DMS114 treated with DMSO at 0.1 percent for 48 hours (cell line): ENCODE data around the gene TUBGCP4.

Experiments used
- DNase-seq: peaks from one replicate; lab custom pipeline; 2025; ENCODE audit not compliant: unreplicated experiment; lab: John Stamatoyannopoulos, UW

Gene TUBGCP4

DNA sequence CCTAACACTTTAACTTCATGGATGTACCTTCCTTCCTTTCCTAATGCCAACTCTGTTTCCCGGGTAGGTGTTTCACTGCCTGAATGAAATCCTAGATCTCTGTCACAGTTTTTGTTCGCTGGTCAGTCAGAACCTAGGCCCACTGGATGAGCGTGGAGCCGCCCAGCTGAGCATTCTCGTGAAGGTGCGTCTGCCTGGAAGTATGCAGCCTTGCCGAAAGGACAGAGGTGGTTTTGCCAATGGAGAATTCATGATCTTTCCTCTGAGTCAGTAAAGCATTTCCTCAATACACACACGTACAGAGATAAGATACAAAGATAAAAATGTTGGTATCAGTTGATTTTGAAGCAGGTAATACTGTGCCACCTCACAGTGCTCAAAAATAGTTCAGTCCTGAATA lies 32.7 kb downstream of the TUBGCP4 start:
- no peak for DNase-seq

DNA sequence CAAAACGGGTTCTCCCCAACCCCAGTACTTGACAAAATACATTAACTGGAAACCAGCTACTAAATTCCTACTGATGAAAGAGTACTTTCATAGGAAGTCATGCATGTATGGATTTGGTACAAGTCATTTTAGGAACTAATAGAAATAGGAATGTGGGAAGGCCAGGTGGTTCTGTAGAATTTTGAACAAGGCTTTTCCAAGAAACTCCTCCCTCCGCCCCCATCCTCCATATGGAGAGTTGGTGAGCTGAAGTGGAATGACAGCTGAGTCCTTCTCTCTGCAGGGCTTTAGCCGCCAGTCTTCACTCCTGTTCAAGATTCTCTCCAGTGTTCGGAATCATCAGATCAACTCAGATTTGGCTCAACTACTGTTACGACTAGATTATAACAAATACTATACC lies 33.2 kb downstream of the TUBGCP4 start:
- DNase-seq: no peak

GRCh38 chr15:43406189-43406588 lies 35.3 kb downstream of the TUBGCP4 start:
- no peak for DNase-seq

- no peak for DNase-seq
Measured at GRCh38 chr15:43406808-43407207, 35.9 kb downstream of the TUBGCP4 start.

- DNase-seq: no peak
Measured at GRCh38 chr15:43408789-43409188, 37.9 kb downstream of the TUBGCP4 start.

- DNase-seq: no peak
Measured at GRCh38 chr15:43410572-43411214, 39.8 kb downstream of the TUBGCP4 start.

GRCh38 chr15:43412096-43412495 lies 41.2 kb downstream of the TUBGCP4 start:
- no peak for DNase-seq

DNA sequence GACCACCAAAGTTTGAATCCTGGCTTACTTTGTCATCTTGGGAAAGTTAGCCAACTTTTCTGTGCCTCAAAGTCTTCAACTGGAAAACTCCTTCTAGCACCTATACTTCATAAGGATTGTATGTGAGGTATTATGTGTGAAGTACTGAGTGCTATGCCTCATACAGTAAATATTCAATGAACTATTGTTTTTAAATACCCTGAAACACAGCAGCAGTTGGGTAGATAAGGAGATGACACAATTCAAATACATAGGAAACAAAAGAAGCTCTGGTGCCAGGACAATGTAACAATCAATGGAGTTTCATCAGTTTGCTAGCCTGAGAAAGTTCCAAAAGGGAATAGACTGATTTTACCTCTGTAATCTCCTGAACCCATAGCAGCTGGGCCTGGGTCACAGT lies 43.3 kb downstream of the TUBGCP4 start:
- DNase-seq: no peak

- DNase-seq: no peak
Measured at GRCh38 chr15:43420435-43420834, 49.5 kb downstream of the TUBGCP4 start.

DNA sequence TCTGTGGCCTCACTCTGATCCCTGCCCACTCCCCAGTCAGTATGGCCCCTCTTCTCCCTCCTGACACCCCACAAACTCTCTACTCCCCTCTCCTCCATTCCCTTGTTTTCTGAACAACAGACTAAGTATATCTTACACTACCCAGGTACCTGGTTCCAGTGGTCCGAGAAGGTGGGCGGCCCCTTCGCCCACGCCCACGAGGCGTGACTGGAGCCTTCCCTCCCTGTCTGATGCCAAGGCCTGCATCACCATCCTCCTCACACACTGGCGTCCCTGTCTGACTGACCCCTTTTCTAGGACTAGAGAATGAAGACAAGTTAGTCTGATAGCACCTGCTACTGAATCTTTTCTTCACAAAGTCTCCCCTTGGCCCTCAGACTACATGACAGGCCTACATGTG lies 50.0 kb downstream of the TUBGCP4 start:
- no peak for DNase-seq

- DNase-seq: no peak
Measured at GRCh38 chr15:43423793-43424192, 52.9 kb downstream of the TUBGCP4 start.

- DNase-seq: no peak
Measured at GRCh38 chr15:43429687-43430086, 58.8 kb downstream of the TUBGCP4 start.

- DNase-seq: no peak
Measured at GRCh38 chr15:43433165-43433564, 62.3 kb downstream of the TUBGCP4 start.

DNA sequence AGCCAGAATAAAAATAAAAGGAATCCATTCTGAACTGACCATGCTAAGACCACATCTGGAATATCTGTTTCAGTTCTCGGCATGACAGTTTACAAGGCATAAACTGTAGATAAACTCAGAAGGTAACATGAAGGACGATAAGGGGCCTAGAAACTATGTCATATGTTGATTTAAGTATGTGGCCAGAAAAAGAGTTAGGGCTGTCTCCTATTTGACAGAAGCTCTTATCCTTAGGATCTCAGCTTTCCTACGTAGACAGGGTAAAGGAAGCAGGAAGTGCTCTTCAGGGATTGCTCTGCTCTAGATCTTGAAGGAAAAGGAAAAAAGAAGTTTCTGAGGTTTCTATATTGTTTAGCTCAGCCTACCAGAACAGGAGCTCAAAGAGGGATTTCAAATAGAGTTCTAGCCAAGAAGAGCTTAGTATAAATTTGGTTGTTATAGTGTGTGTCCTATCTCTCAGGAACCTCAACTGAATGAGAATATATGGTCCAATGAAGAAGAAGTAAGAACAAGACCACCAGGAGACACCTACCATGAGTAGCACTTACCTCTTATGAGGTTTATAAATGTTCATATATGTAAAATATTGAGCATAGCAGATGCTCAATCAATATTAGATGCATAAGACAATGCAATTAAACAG lies 62.9 kb downstream of the TUBGCP4 start:
- no peak for DNase-seq

DNA sequence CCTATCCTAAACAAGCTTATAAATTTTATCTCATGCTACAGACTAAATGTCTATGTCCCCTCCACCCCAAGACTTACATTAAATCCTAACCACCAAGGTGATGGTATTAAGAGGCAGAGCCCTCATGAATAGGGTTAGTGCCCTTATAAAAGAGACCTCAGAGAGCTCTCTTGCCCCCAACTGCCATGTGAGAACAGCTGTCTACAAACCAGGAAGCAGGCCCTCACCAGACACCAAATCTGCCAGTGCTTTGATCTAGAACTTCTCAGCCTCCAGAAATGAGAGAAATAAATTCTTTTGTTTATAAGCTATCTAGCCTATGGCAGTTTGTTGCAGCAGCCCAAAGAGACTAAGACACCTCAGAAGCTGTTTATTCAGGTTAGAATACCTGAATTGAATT lies 63.5 kb downstream of the TUBGCP4 start:
- DNase-seq: no peak

GRCh38 chr15:43436395-43436794 lies 65.5 kb downstream of the TUBGCP4 start:
- no peak for DNase-seq

- no peak for DNase-seq
Measured at GRCh38 chr15:43439268-43439667, 68.4 kb downstream of the TUBGCP4 start.

- DNase-seq: no peak
Measured at GRCh38 chr15:43440721-43441281, 69.9 kb downstream of the TUBGCP4 start.

GRCh38 chr15:43441316-43441715 lies 70.4 kb downstream of the TUBGCP4 start:
- DNase-seq: no peak

DNA sequence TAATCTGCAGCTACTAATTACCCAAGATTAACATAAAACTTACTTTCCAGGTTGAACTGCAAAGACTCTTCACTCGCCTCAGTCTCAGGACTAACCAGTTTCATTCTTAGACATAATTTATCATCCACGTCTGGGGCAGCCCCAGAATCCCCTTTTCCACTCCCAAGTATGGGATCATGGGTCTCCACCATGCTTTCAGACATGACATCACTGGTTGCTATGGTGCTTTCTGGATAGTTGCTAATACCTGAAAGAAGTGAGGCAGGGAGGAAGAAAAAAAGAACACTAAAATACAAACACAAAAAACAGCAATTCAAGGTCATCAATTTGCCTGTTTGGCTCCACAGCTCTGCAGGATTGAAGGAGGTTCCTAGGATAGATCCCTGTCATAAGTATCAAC lies 75.4 kb downstream of the TUBGCP4 start:
- no peak for DNase-seq

DNA sequence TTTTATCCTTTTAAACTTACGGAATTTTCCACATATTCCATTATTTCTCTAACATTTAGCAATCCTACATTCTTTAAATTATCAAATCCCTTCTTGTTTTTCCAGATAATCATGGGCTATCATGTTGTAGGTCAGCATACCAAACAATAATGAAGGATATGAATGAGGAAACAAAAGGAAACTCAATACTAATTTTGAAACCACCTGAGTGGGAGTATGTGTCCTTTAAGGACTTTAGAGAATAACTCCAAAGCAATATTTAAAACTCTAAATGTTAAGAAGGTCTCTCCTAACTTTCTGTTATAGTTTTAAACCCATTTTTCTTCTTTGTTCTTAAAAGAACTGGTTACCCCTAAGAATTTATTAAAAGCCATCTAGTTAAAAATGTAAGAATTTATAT lies 79.1 kb downstream of the TUBGCP4 start:
- no peak for DNase-seq
